GM12873 (cell line): ENCODE results near the gene ITGB2.

ENCODE experiments used
- CTCF ChIP-seq: IDR thresholded peaks from 2 replicates; pipeline ENCODE4 v1.5.1; 2012; ENCODE audit warnings: low read depth, mild to moderate bottlenecking, moderate library complexity, low read length, control low read depth; ENCODE audit not compliant: insufficient read depth; ENCODE audit errors: missing control alignments

The ITGB2 gene

GRCh38 chr21:44920694-44921604 is at the start of gene ITGB2:
ITGB2 (minus strand) TSS chr21:44920899; CDS start chr21:44910782, 10,117 bp downstream.
- TF ChIP-seq CTCF = no peak

DNA sequence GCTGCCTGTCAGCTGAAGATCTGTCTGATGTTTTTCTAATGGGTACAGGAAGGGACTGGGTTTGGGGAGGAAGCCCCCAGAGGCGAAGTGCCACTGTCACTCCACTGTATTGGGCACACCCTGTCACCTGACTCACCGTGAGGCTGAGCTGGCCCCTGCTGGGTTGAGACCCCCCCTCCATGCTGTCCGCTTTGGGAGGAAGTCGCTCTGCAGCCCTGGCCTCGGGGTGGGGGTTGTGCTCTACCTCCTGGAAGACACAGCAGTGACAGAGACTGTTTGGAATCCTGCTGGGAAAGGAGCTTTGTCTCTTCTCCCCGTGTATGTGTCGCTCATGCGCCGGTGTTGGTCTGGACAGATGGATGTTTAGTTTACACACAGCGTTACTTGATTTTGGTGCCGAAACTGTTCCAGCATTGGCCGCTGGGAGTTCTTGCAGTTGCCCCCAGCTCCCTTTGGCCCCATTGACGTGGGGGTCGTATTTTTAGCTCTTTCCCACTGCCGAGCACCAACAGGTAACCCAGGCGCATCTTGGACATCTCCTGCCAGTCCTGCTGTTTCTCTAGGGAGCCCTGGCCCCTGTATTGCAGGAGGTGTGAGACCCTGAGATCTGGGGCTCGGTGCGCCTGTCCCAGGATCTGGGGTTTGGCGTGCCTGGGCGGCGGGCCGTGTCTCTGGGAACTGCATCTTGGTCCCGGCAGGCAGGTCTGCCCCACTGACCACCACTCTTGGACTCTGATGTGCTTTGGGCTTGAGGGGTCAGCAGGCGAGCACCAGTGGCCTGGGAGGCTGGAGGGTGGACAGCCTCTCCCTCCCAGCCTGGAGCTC is 49.4 kb upstream of the ITGB2 start:
- no peak for TF ChIP-seq CTCF

GRCh38 chr21:44969066-44969670 is 48.5 kb upstream of the ITGB2 start:
- no peak for TF ChIP-seq CTCF

GRCh38 chr21:44967082-44968047 is 46.7 kb upstream of the ITGB2 start:
- TF ChIP-seq CTCF = no peak

- no peak for TF ChIP-seq CTCF
Measured at GRCh38 chr21:44966135-44967081, 45.7 kb upstream of the ITGB2 start.

GRCh38 chr21:44965251-44966022 is 44.7 kb upstream of the ITGB2 start:
- no peak for TF ChIP-seq CTCF
